NCI-H2107 (cell line): ENCODE results near the gene TSPEAR.
A peak's percentile ranks its signal among the peaks of the same experiment; 100 is the strongest.

Source experiments
- DNase-seq: peaks from one replicate; lab custom pipeline; 2025; lab: John Stamatoyannopoulos, UW

Gene TSPEAR

GRCh38 chr21:44720170-44720569 lies 8.8 kb upstream of the TSPEAR start:
- no peak for DNase-seq

- no peak for DNase-seq
Measured at GRCh38 chr21:44718571-44718970, 7.2 kb upstream of the TSPEAR start.

- DNase-seq: no peak
Measured at GRCh38 chr21:44718093-44718492, 6.7 kb upstream of the TSPEAR start.

- no peak for DNase-seq
Measured at GRCh38 chr21:44716984-44717383, 5.6 kb upstream of the TSPEAR start.

GRCh38 chr21:44714905-44715304 lies 3.5 kb upstream of the TSPEAR start:
- no peak for DNase-seq

GRCh38 chr21:44713846-44714245 lies 2.5 kb upstream of the TSPEAR start:
- no peak for DNase-seq

GRCh38 chr21:44713130-44713529 lies 1.8 kb upstream of the TSPEAR start:
- DNase-seq: no peak

- DNase-seq: no peak
Measured at GRCh38 chr21:44712203-44713028, 1.0 kb upstream of the TSPEAR start.

GRCh38 chr21:44710756-44711326 lies 531 bp downstream of the TSPEAR start:
- DNase-seq: peak; percentile 96

- no peak for DNase-seq
Measured at GRCh38 chr21:44710294-44710665, 1.1 kb downstream of the TSPEAR start.

- peak; percentile 50 for DNase-seq
Measured at GRCh38 chr21:44709426-44710293, 1.7 kb downstream of the TSPEAR start.

GRCh38 chr21:44708866-44709425 lies 2.4 kb downstream of the TSPEAR start:
- no peak for DNase-seq

GRCh38 chr21:44708213-44708865 lies 3.0 kb downstream of the TSPEAR start:
- no peak for DNase-seq

- DNase-seq: no peak
Measured at GRCh38 chr21:44706706-44707581, 4.4 kb downstream of the TSPEAR start.

GRCh38 chr21:44706026-44706705 lies 5.2 kb downstream of the TSPEAR start:
- DNase-seq: no peak

- DNase-seq: no peak
Measured at GRCh38 chr21:44704636-44705001, 6.8 kb downstream of the TSPEAR start.

GRCh38 chr21:44703731-44704635 lies 7.4 kb downstream of the TSPEAR start:
- no peak for DNase-seq

GRCh38 chr21:44702973-44703730 lies 8.2 kb downstream of the TSPEAR start:
- DNase-seq: peak; percentile 63
